GM19372 (cell line): ENCODE results near the gene ZNF575.

Source experiments
- ATAC-seq: cut with Tn5 transposase; IDR thresholded peaks from one replicate; pipeline ENCODE4 v1.9.1; 2021; ENCODE audit warnings: mild to moderate bottlenecking, low read depth, moderate library complexity; ENCODE audit not compliant: unreplicated experiment

ZNF575 gene, protein sequence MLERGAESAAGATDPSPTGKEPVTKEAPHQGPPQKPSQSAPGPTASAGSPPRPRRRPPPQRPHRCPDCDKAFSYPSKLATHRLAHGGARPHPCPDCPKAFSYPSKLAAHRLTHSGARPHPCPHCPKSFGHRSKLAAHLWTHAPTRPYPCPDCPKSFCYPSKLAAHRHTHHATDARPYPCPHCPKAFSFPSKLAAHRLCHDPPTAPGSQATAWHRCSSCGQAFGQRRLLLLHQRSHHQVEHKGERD

DNA sequence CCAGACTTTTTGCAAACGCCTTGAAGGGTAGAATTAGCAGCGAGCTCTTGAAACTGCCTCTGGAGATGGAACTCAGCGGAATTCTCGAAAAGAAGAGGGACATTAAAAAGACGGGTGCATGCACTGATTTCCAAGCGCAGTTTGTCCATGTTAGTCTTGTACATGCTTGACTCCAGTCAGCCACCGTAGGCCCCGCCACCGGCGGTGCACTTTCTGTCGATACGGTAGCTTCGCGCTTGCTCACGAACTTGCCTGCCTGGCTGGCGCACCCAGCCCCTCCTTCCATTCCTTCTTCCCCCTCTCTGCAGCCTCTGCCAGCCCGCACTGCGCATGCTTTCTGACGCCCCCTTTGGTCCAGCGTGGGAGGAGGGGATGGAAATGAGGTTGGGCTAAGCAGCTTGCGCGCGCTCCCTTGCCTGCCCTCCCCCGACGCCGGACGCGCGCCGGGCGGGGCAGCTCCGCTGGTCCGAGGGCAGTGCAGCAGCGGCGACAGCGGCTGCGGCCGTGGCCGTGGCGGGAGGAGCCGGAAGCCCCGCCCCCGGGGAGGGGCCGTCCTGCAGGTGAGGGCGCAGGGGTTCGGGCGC, at the start of gene ZNF575:
Gene ZNF575 (plus strand): TSS at position 227 of the 584 bp plus-strand sequence. CDS start 1,235 bp downstream, outside the sequence.
- ATAC-seq: peak; percentile 65

GRCh38 chr19:43483281-43483680, 49.7 kb upstream of the ZNF575 start:
- ATAC-seq: no peak

- ATAC-seq: no peak
These were observed 47.0 kb upstream of the ZNF575 start for GRCh38 chr19:43485951-43486350.

DNA sequence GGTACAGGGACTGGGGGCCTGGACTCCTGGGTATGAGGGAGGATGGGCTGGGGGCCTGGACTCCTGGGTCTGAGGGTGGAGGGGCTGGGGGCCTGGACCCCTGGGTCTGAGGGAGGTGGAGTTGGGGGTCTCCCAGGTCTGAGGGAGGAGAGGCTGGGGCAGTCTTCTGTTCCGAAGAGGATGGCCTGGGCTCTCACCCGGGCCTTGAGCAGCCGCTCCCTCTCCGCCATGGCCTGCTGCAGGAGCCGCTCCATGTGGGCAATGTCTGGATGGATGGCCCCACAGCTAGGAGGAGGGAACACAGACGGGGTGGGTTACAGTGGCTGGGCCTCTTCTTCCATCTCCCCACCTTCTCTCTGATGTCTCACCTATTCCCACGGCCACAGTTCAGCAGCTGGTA, 46.6 kb upstream of the ZNF575 start:
- no peak for ATAC-seq

DNA sequence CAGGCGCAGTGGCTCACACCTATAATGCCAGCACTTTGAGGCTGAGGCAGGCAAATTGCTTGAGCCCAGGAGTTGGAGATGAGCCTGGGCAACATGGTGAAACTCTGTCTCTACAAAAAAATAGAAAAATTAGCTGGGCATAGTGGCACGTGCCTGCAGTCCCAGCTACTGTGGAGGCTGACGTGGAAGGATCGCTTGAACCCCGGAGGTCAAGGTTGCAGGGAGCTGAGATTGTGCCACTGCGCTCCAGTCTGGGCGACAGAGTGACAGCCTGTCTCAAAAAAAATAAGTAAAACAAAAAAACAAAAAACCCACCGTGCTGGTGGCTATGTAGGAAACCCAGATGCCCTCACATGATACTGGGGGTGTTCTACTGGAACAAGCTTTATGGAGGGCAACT, 44.8 kb upstream of the ZNF575 start:
- no peak for ATAC-seq

DNA sequence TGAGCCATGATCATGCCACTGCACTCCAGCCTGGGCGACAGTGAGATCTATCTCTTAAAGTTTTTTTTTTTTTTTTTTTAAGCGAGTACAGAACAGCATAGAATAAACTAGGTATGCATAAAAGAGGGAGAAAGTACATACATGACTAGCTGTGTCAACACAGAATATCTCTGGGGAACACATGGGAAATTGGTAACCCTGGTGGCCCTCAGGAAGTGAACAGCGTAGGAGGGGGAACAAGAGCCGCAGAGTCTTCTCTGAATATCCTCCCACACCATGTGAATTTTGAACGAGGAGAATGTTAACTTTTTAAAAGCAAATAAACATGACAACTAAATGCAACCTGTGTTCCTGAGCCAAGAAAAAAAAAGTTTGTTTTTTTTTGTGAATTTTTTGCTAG, 43.7 kb upstream of the ZNF575 start:
- no peak for ATAC-seq

- ATAC-seq: no peak
These were observed 42.9 kb upstream of the ZNF575 start for GRCh38 chr19:43489979-43490599.

DNA sequence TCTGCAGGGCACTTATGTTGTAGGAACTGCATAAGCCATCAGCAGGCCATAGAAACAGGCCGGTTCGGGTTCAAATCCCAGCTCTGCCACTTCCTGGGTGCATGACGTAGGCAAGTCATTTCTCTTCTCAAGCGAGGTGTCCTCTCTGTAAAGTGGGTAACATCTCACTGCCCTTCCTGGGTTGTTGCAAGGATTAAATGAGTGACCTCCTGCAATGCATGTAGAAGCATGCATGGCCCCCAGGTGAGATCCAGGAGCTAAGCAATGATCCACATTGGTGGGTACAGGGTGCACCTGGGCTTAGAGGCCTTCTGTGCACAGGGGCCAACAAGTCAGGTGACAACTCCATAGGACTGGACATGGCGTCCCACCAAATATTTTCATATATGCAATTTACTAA, 42.2 kb upstream of the ZNF575 start:
- ATAC-seq: no peak

DNA sequence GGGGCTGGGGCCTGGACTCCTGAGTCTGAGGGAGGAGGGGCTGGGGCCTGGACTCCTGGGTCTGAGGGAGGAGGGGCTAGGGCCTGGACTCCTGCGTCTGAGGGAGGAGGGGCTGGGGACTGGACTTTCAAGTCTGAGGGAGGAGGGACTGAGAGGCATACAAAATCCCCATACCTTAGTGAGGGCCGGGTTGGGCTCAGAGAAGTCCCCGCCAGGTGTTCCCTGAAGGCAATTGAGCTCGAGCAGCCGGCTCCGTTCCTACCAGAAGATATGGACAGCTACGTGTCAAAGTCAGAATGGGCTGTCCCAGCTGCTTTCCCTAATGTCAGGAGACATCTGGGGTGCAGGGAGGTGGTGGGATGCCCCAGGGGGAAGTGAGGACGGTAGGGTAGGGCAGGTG, 37.9 kb upstream of the ZNF575 start:
- ATAC-seq: no peak

DNA sequence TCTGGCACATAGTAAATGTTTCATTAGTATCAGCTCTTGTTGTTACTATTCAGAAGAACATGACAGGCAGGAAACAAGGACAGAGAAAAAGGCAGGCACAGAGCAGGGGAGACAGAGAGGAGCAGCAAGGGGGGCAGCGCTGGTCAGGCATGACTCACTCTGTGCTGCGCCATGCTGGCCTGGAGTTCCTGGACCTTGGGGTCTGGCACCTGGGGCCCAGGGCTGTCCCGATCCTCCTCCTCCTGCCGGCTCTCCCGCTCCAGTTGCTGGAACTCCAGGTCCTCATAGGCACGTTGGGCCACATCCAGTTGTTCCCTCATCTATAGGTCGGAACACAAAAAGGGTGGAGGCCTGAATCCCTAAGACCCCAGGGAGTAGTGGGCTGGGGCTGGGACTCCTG, 36.0 kb upstream of the ZNF575 start:
- ATAC-seq: no peak

DNA sequence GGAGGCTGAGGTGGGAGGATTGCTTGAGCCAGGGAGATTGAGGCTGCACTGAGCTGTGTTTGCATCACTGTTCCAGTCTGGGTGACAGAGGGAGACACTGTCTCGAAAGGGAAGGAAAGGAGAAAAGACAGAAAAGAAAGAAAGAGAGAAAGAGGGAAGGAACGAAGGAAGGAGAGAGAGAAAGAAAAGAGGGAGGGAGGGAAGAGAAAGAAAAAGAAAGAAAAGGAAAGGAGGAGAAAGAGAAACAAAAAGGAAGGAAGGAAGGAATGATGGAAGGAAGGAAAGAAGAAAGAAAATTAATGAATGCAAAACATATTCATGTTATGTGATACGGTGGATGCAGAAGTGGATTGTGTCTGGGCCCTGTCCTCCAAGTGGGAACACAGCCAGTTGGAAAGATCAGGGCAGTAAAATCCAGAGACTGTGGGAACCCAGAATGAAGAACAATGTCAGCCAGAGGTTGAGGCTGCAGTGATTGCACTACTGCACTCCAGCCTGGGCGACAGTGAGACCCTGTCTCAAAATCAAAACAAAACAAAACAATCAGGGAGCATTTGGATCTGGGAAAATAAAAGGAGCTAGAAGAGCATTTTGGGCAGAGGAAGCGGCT, 34.6 kb upstream of the ZNF575 start:
- no peak for ATAC-seq

DNA sequence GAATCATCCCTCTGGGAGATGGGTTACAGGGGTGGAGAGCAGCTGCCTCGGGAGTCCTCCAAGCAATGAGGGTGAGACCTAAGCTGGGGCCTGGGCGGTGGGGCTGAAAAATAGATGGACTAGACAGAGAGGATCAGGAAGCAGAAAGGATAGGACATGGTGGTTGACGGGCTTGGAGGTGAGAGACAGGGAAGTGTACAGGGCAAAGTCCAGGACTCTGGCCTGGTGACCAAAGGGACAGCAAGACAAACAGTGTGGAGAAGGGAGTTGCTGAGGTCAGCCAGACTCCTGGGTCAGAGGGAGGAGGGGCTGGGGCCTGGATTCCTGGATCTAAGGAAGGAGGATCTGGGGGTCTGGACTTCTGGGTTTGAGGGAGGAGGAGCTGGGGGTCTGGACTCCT, 33.9 kb upstream of the ZNF575 start:
- no peak for ATAC-seq

GRCh38 chr19:43501661-43502418, 31.1 kb upstream of the ZNF575 start:
- no peak for ATAC-seq

DNA sequence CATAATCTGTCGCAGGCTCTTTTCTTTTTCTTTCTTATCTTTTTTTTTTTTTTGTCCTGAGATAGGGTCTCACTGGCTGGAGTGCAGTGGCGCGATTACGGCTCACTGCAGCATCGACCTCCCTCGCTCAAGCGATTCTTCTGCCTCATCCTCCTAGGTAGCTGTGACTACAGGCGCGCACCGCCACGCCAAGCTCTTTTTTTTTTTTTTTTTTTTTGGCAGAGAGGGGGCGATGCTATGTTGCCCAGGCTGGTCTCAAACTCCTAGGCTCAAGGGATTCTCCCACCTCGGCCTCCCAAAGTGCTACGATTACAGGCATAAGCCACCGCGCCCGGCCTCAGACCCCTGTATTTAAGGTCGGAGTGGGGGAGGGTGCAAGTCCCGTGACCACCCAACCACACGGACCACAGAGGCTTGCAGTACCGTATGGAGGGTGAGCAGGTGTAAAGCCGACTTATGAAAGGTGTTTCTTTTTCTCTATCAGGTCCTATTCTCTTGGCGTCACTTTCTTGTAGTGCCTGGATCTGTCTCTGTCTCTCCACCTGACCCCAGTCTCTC, 30.5 kb upstream of the ZNF575 start:
- no peak for ATAC-seq

DNA sequence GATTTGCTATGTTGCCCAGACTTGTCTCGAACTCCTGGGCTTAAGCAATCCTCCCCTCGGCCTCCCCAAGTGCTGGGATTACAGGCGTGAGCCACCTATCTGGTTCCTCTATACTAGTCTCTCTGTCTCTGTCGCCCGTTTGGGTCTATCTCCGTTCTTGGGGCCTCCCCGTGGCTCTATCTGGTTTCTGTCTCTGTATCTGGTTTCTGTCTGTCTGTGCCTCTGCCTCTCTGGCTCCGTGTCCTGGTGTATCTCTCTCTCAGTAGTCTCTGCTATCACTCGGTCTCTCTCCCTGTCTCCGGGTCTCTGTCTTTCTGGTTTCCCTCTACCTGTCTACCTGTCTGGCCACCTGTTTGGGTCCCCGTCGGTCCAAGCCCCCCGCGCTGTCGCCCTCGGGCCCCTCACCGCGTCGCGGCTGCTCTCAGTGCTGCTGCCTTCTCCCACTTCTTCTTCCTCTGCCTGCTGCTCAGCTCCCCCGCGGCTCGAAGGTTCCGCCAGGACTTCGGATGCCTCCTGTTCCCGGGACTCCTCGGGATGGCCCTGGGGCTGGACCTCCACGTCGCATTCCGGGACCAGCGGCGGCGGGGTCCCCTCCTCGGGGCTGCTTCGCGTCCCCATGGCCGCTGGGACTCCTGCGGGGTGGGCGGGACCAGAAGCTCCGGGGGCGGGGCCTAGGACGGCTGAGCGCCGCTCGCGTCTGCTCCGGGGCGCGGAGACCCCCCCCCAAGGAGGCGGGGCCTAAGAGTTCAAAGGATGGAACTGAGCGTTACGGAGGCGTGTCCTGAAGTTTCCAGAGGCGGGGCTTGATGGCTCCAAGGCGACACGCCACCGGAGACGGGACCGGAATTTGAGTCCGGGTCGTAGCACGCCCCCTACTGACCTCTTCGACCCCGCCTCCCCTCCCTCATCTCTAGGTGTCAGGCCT, 29.2 kb upstream of the ZNF575 start:
- peak; percentile 85 for ATAC-seq

- ATAC-seq: no peak
These were observed 28.4 kb upstream of the ZNF575 start, which contains the start of gene PHLDB3 for GRCh38 chr19:43504426-43505185. TSS of gene PHLDB3 (minus strand) at chr19:43504746. CDS start at chr19:43504118, 628 bp downstream.

- ATAC-seq: no peak
These were observed 27.9 kb upstream of the ZNF575 start for GRCh38 chr19:43505186-43505456.

GRCh38 chr19:43505941-43506340, 27.0 kb upstream of the ZNF575 start:
- no peak for ATAC-seq

DNA sequence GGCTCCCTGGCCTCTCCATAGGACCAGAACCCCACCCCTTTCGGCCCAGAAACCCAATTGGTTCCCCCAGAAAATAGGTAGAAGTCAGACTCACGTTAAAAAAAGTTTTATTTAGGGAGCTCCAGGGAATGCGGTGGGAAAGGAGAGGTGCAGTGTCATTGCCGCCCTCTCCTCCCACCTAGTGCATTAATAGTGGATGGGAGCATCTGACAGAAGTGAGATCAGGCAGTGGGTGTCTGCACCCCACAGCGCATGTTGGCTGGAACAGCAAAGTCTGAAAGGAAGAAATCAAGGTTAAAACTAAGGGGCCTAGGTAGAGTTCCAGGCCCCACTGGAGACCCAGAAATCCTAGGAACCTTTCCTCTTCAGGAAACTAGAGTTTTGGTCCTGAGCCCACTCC, 26.4 kb upstream of the ZNF575 start:
- ATAC-seq: no peak
